ENCODE data around the gene PAPSS2. TPM values are rescaled to one million over a fixed set of nuclear protein-coding genes. Genes with fewer than 3 reads are reported as not detected.
"Not testable (repeated sequence)": the region's sequence is repeated elsewhere in the genome, so short reads cannot be mapped to it uniquely, and the experiment has no call there.

Gene PAPSS2
- total RNA-seq, 1 donor, result 417 TPM

DNA sequence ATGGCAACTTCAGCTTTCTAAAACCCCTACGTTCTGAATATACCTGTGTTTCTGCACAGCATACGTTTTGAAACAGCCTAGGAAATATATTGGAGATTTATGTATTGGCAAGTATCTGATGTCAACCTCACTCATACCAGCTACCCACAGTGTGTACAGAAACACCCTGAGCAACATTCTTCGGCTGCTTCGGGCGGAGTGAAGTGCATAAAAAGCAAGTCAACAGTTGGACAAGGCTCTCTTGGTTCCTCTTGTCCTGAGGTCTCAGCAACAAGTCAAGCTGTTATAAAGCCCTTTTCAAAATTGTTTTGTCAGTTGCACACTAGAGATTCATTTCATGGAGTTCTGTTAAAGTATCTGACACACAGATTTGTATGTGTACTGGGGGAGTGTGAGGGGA lies 40.0 kb upstream of the PAPSS2 start:
- peak; percentile 69 for DNase-seq (ENCODE audit: low read depth)
- TF ChIP-seq, protein P1, sequence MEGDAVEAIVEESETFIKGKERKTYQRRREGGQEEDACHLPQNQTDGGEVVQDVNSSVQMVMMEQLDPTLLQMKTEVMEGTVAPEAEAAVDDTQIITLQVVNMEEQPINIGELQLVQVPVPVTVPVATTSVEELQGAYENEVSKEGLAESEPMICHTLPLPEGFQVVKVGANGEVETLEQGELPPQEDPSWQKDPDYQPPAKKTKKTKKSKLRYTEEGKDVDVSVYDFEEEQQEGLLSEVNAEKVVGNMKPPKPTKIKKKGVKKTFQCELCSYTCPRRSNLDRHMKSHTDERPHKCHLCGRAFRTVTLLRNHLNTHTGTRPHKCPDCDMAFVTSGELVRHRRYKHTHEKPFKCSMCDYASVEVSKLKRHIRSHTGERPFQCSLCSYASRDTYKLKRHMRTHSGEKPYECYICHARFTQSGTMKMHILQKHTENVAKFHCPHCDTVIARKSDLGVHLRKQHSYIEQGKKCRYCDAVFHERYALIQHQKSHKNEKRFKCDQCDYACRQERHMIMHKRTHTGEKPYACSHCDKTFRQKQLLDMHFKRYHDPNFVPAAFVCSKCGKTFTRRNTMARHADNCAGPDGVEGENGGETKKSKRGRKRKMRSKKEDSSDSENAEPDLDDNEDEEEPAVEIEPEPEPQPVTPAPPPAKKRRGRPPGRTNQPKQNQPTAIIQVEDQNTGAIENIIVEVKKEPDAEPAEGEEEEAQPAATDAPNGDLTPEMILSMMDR (IDR thresholded peaks at IDR 0.05; ENCODE audit: insufficient read depth, low read depth, low read length), result no peak

GRCh38 chr10:87621440-87621839 lies 38.2 kb upstream of the PAPSS2 start:
- H3K4me3 ChIP-seq (ENCODE audit: low read depth, low read length); DNase-seq (ENCODE audit: low read depth): not testable (repeated sequence)

More for the DNA sequence above, 40.0 kb upstream of the PAPSS2 start:
- H3K4me3 ChIP-seq (ENCODE audit: low read depth, low read length), result no peak overlapping the region

DNA sequence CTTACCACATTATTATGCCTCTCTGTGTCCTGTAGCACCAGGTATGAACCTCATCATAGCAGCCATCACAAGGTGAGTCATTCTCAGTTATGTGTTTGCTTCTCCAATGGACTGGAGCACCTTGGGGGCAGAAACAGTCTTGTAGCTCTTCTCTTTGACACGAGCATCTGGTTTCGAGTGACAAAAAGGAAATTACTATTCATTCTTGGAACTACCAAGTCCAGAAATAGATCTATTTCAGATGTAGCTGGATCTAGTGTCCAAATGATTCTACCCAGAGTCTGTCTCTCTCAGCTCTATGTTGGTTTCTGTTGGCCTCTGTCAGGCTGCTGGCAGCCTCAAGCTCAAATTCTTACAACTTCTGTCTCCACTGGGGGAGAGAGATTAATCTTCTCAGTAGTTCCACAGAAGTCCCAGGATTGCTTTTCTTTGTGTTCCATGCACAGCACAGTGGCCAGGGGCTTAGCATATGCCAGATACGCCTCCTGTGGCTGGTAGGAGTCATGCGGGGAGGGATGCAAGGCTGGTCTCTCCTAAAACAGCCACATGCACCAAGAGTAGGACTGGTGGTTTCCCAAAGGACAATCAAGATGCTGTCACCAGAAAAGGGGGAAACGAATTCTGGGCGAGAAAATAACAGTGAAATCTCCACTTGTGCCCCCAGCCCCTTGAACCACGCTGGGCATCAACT lies 37.2 kb upstream of the PAPSS2 start:
- TF ChIP-seq, protein P1 (IDR thresholded peaks at IDR 0.05; ENCODE audit: insufficient read depth, low read depth, low read length), result peak; percentile 19
- DNase-seq (ENCODE audit: low read depth), result no peak
- no peak overlapping the region for H3K4me3 ChIP-seq (ENCODE audit: low read depth, low read length)

DNA sequence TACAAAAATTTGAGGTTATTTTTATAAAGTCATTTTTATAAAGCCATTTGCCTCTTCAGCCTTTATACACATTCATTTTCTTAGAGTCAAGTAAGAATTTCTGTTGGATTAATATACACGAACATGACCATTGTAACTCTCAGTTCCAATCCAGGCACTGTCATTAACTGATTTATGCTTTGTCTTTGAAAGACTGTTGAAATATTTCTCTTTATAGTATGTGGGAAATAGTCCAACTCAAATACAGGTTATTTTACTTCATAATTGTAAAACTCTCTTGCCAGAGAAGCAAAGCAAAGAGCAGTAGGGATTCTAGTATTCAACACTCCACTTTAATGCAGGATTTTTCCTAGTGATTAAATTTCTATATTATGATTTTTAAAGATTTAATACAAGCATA lies 36.5 kb upstream of the PAPSS2 start:
- no peak overlapping the region for H3K4me3 ChIP-seq (ENCODE audit: low read depth, low read length)
- TF ChIP-seq, protein P1 (IDR thresholded peaks at IDR 0.05; ENCODE audit: insufficient read depth, low read depth, low read length), result no peak
- no peak for DNase-seq (ENCODE audit: low read depth)

GRCh38 chr10:87625661-87626060 lies 34.0 kb upstream of the PAPSS2 start:
- H3K4me3 ChIP-seq (ENCODE audit: low read depth, low read length), result no peak overlapping the region
- TF ChIP-seq, protein P1 (IDR thresholded peaks at IDR 0.05; ENCODE audit: insufficient read depth, low read depth, low read length), result no peak
- DNase-seq (ENCODE audit: low read depth), result no peak

DNA sequence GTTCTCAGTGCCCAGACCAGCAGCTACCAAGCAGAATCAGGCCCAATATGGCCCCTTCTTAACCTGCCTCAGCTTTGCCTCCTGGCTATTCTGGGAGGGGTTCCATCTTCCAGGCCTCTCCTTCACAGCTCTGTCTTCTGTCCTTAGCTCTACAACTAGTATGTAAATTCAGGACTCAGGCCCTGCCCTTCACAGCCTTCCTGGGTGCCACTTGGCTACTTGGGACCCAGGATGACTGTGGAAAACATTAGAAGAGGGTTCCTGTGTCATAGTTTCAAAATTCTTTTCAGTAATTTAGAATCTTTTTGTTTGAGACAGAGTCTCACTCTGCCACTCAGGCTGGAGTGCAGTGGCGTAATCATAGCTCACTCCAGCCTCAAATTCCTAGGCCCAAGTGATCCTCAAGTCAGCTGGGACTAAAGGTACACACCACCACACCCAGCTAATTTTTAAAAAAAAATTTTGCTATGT lies 33.2 kb upstream of the PAPSS2 start:
- no peak for DNase-seq (ENCODE audit: low read depth)
- TF ChIP-seq, protein P1 (IDR thresholded peaks at IDR 0.05; ENCODE audit: insufficient read depth, low read depth, low read length), result no peak

GRCh38 chr10:87630171-87630570 lies 29.5 kb upstream of the PAPSS2 start:
- no peak for DNase-seq (ENCODE audit: low read depth)
- TF ChIP-seq, protein P1 (IDR thresholded peaks at IDR 0.05; ENCODE audit: insufficient read depth, low read depth, low read length), result no peak
- no peak overlapping the region for H3K4me3 ChIP-seq (ENCODE audit: low read depth, low read length)

More for the DNA sequence above, 33.2 kb upstream of the PAPSS2 start:
- H3K4me3 ChIP-seq (ENCODE audit: low read depth, low read length), result no peak overlapping the region
